Measurements from ENCODE around the gene VSIG2. TPM values are rescaled to one million over a fixed set of nuclear protein-coding genes. Genes with fewer than 3 reads are reported as not detected.

Gene VSIG2
- total and polyA plus RNA-seq, 10 of the 15 experiments (the other 5 are each of a cell fraction or from before 2014, with no cell fraction given), result 0.13 to 0.31 (median 0.15) TPM; not detected in 5

DNA sequence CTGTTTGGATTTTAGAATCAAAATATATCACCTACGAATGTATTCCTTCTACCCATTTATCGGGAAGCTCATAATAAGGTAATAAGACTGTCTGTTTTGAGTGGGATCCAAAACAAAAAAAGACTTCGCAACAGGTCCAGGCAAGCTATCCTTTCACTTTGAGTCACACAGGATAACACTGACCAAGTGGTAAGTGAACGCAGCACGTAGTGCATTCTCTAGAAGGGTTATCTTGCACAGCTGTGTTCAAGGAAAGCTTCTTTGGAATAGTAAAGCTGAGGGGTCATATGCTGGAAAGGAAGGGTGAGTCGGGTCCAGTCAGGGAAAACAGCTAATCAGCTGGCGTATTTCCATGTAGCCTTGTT is 34.7 kb downstream of the VSIG2 start (continued):
- peak; percentile 70; the same call in 1 of the 2 replicates for TF ChIP-seq JUND (IDR thresholded peaks at IDR 0.05; ENCODE audit: low read depth, low read length)
- peak; percentile 22; the same call in 1 of the 2 replicates for TF ChIP-seq DPF2 (IDR thresholded peaks at IDR 0.05)
- no peak for TF ChIP-seq TCF7 (IDR thresholded peaks at IDR 0.05; ENCODE audit: borderline replicate concordance)
- TF ChIP-seq, protein P1, sequence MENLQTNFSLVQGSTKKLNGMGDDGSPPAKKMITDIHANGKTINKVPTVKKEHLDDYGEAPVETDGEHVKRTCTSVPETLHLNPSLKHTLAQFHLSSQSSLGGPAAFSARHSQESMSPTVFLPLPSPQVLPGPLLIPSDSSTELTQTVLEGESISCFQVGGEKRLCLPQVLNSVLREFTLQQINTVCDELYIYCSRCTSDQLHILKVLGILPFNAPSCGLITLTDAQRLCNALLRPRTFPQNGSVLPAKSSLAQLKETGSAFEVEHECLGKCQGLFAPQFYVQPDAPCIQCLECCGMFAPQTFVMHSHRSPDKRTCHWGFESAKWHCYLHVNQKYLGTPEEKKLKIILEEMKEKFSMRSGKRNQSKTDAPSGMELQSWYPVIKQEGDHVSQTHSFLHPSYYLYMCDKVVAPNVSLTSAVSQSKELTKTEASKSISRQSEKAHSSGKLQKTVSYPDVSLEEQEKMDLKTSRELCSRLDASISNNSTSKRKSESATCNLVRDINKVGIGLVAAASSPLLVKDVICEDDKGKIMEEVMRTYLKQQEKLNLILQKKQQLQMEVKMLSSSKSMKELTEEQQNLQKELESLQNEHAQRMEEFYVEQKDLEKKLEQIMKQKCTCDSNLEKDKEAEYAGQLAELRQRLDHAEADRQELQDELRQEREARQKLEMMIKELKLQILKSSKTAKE (IDR thresholded peaks at IDR 0.05; ENCODE audit: low read depth, poor library complexity, severe bottlenecking), result peak; percentile 49
- TF ChIP-seq SIN3A (IDR thresholded peaks at IDR 0.05; ENCODE audit: low read depth, low read length), result no peak
- no peak for TF ChIP-seq RB1 (IDR thresholded peaks at IDR 0.05; ENCODE audit: borderline replicate concordance)

DNA sequence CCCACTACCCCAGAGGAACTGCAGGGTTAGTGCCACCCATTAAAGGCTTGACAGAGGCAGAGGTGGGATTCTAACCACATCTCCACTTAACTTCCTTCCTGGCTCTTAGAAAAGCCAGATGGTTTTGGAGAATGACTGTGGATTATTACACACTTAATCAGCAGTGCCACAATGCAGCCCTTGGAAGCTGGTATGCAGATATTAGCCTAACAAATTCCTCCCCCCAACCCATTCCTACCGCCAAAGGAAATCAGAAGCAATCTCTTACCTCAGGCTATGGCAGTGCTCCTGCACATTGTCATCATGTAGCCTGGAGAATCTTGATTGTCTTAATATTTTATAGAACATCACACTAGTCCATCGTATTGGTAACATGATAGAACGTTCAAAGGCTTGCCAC is 35.5 kb downstream of the VSIG2 start:
- Histone ChIP-seq H3K9me3 (replicated peaks; ENCODE audit: control insufficient read depth, insufficient read depth, low read length) (no peaks in the 10 kb centered on the region), H4K20me1 (ENCODE audit: control insufficient read depth, insufficient read depth) (no peaks in the 10 kb centered on the region), H3K9ac (ENCODE audit: control insufficient read depth, insufficient read depth, low read length) (no peak overlapping the region), H3K79me2 (ENCODE audit: control insufficient read depth, insufficient read depth, low read length) (no peaks in the 10 kb centered on the region), H3K27ac (ENCODE audit: control insufficient read depth, insufficient read depth) (no peak overlapping the region), H3K4me2 (ENCODE audit: control insufficient read depth, insufficient read depth) (no peak overlapping the region), H3K36me3 (ENCODE audit: control insufficient read depth in 2 of 2, insufficient read depth in 2 of 2, low read length in 1 of 2) (no peaks in the 10 kb centered on the region), H2AFZ (ENCODE audit: control insufficient read depth, low read depth, low read length) (no peak overlapping the region), H3K27me3 (replicated peaks in 1 of 2; ENCODE audit: control insufficient read depth in 2 of 2, insufficient read depth in 2 of 2, low read length in 1 of 2) (peaks cover 0 to 13% of the 10 kb centered on the region in 2 experiments; a peak in 2 of 4 replicates), H3K4me1 (ENCODE audit: control insufficient read depth, insufficient read depth, low read length) (no peaks in the 10 kb centered on the region; the same call in 1 of the 2 replicates), H3K4me3 (no peak overlapping the region)
- TF ChIP-seq CEBPB (IDR thresholded peaks at IDR 0.05; ENCODE audit: borderline replicate concordance in 1 of 2, low read depth in 2 of 2, low read length in 2 of 2) (no peak), JUND (IDR thresholded peaks at IDR 0.05; ENCODE audit: low read depth, low read length) (no peak), SMAD5 (IDR thresholded peaks at IDR 0.05; ENCODE audit: low read depth) (no peak)
- TF ChIP-seq, protein P2, sequence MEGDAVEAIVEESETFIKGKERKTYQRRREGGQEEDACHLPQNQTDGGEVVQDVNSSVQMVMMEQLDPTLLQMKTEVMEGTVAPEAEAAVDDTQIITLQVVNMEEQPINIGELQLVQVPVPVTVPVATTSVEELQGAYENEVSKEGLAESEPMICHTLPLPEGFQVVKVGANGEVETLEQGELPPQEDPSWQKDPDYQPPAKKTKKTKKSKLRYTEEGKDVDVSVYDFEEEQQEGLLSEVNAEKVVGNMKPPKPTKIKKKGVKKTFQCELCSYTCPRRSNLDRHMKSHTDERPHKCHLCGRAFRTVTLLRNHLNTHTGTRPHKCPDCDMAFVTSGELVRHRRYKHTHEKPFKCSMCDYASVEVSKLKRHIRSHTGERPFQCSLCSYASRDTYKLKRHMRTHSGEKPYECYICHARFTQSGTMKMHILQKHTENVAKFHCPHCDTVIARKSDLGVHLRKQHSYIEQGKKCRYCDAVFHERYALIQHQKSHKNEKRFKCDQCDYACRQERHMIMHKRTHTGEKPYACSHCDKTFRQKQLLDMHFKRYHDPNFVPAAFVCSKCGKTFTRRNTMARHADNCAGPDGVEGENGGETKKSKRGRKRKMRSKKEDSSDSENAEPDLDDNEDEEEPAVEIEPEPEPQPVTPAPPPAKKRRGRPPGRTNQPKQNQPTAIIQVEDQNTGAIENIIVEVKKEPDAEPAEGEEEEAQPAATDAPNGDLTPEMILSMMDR (IDR thresholded peaks at IDR 0.05 in 2 of 3, conservative IDR thresholded peaks at IDR 0.05 in 1 of 3; ENCODE audit: control insufficient read depth in 2 of 3, extremely low read depth in 1 of 3, insufficient read depth in 1 of 3, low read depth in 3 of 3, low read length in 3 of 3), result no peak
- DNase-seq (ENCODE audit: low read depth, low spot score), result no peak
- ChIA-PET CTCF (interaction anchor here (0.6 to 2.7 kb wide), 4 partner anchors 9 to 46 kb away, joined by 3 to 9 read pairs (median 6); no protein-coding TSS in a partner anchor), SMC1A (ENCODE audit: uncharacterized antibody, unreplicated experiment) (interaction anchor here (1.0 to 1.7 kb wide), 3 partner anchors 9 to 94 kb away, joined by 3 to 5 read pairs (median 3); partner anchors contain the start of gene TBRG1), POLR2A (interaction anchor here (0.7 to 1.4 kb wide), 3 partner anchors 14 to 30 kb away, joined by 3 to 4 read pairs (median 3); no protein-coding TSS in a partner anchor), RAD21 (ENCODE audit: unreplicated experiment) (interaction anchor here (1.0 to 1.1 kb wide), 2 partner anchors 42 to 48 kb away, joined by 3 to 4 read pairs; no protein-coding TSS in a partner anchor)
- intact Hi-C loops (cut with micrococcal nuclease; ENCODE audit: unreplicated experiment) (loop anchor here (2.0 kb wide), 1 partner anchor 42 kb away; no protein-coding TSS in a partner anchor), in situ Hi-C loops (cut with MboI) (no loop called here)
- no TSS peak for BruUV-seq (replicated peaks)
- WGBS (ENCODE audit: insufficient coverage, insufficient replicate concordance, low lambda C conversion rate, missing lambda C conversion rate), result 3% methylated on average over 3 of the region's 3 CpGs
- ATAC-seq, result no peak
- FAIRE-seq, result no peak
